OCI-LY1 (cell line): Measurements from ENCODE around the gene ARL16.

ENCODE experiments used
- H2AFZ ChIP-seq: fragments of 200-600 bp; sonication (generic), shearing (Covaris generic); 2 replicates; pipeline ENCODE4 v1.6.0; 2014; ENCODE audit warnings: antibody characterized with exemption, mild to moderate bottlenecking, low read length
- H3F3A ChIP-seq: fragments of 200-600 bp; sonication (generic), shearing (Covaris generic); 2 replicates; pipeline ENCODE4 v1.6.0; 2014; ENCODE audit warnings: mild to moderate bottlenecking, antibody characterized with exemption, low read length, moderate library complexity; ENCODE audit not compliant: insufficient read depth
- H3K27ac ChIP-seq: fragments of 200-600 bp; sonication (generic); 2 replicates; pipeline ENCODE4 v1.5.1; 2014; ENCODE audit warnings: low read length, mixed run types, mild to moderate bottlenecking, low read depth; ENCODE audit not compliant: poor library complexity, severe bottlenecking
- H3K27me3 ChIP-seq: fragments of 200-600 bp; sonication (generic); 2 replicates; pipeline ENCODE4 v1.6.0; 2014; ENCODE audit warnings: antibody characterized with exemption, mild to moderate bottlenecking, low read length, moderate library complexity; ENCODE audit not compliant: insufficient read depth
- H3K36me3 ChIP-seq: fragments of 200-600 bp; sonication (generic); 2 replicates; pipeline ENCODE4 v1.6.1; 2014; ENCODE audit warnings: mild to moderate bottlenecking, antibody characterized with exemption, low read length, moderate library complexity, mixed read lengths; ENCODE audit not compliant: insufficient read depth
- H3K4me1 ChIP-seq: fragments of 200-600 bp; sonication (generic); 2 replicates; pipeline ENCODE4 v1.5.1; 2014; ENCODE audit warnings: mild to moderate bottlenecking, low read length, moderate library complexity; ENCODE audit not compliant: insufficient read depth, severe bottlenecking
- H3K4me2 ChIP-seq: fragments of 200-600 bp; sonication (generic), shearing (Covaris generic); 2 replicates; pipeline ENCODE4 v1.6.1; 2014; ENCODE audit warnings: low read length
- H3K4me3 ChIP-seq: fragments of 200-600 bp; sonication (generic); 2 replicates; pipeline ENCODE4 v1.5.1; 2014; ENCODE audit warnings: low read length, low read depth, mild to moderate bottlenecking, mixed read lengths; ENCODE audit not compliant: poor library complexity, severe bottlenecking
- H3K79me2 ChIP-seq: fragments of 200-600 bp; shearing (Covaris generic); 2 replicates; pipeline ENCODE4 v1.6.1; 2016; ENCODE audit warnings: mixed run types, low read length, mixed read lengths; ENCODE audit not compliant: insufficient read depth
- H3K9ac ChIP-seq: fragments of 200-600 bp; sonication (generic), shearing (Covaris generic); 2 replicates; pipeline ENCODE4 v1.6.1; 2014; ENCODE audit warnings: mild to moderate bottlenecking, low read length, mixed read lengths
- H3K9me2 ChIP-seq: fragments of 200-600 bp; sonication (generic), shearing (Covaris generic); 2 replicates; pipeline ENCODE4 v1.6.1; 2014; ENCODE audit warnings: low read depth, mild to moderate bottlenecking, low read length, mixed read lengths
- H3K9me3 ChIP-seq: fragments of 200-600 bp; shearing (Covaris generic); 2 replicates; pipeline ENCODE4 v1.6.1; 2014; ENCODE audit warnings: low read length, mixed read lengths
- H4K20me1 ChIP-seq: fragments of 200-600 bp; sonication (generic), shearing (Covaris generic); 2 replicates; pipeline ENCODE4 v1.6.0; 2016; ENCODE audit warnings: mild to moderate bottlenecking, low read length; ENCODE audit not compliant: insufficient read depth
- EZH2 ChIP-seq: fragments of 200-600 bp; sonication (generic), shearing (Covaris generic); IDR thresholded peaks from 2 replicates; pipeline ENCODE4 v1.8.0; 2017; ENCODE audit warnings: borderline replicate concordance, mixed run types, mild to moderate bottlenecking, antibody characterized with exemption, low read length, moderate library complexity, mixed read lengths
- TF ChIP-seq, protein P1 (sequence below): fragments of 200-600 bp; sonication (generic), shearing (Covaris generic); IDR thresholded peaks from 2 replicates; pipeline ENCODE4 v1.5.1; 2017; ENCODE audit warnings: mild to moderate bottlenecking, antibody characterized with exemption, low read length, moderate library complexity, mixed read lengths

Gene ARL16

DNA sequence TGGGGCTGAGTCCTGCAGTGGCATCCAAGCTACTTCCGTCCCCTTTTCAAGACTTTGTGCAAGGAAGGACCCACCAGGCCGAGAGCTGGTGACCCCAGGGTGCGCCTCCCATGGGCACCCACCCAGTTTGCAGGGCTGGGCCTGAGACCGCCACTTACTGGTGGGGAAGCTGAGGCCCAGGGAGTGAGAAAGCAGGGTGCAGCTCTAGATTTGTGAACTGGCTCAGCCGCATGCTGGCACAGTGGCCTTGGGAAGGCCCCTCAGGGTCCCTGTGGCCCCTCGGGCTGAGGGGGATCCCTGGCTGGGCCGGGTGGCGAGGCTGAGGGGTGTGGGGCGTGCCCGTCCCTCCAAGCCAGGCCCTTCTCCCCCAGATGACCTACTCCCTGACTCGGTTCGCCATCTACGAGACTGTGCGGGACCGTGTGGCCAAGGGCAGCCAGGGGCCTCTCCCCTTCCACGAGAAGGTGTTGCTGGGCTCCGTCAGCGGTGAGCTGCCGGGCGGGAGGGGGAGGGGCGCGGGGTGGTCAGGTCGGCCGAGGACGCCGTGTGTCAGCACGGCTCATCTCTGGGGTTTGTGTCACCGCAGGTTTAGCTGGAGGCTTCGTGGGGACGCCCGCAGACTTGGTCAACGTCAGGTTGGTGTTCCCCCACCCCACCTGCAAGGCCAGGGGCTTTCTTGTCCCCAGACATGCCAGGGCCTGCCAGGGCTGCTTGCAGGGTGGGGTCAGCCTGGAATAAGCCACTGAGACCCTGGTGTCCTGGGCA, 31.7 kb upstream of the ARL16 start:
- H3F3A ChIP-seq = no peaks in the 10 kb centered on the region
- no peak overlapping the region for H2AFZ ChIP-seq
- TF ChIP-seq, protein P1, sequence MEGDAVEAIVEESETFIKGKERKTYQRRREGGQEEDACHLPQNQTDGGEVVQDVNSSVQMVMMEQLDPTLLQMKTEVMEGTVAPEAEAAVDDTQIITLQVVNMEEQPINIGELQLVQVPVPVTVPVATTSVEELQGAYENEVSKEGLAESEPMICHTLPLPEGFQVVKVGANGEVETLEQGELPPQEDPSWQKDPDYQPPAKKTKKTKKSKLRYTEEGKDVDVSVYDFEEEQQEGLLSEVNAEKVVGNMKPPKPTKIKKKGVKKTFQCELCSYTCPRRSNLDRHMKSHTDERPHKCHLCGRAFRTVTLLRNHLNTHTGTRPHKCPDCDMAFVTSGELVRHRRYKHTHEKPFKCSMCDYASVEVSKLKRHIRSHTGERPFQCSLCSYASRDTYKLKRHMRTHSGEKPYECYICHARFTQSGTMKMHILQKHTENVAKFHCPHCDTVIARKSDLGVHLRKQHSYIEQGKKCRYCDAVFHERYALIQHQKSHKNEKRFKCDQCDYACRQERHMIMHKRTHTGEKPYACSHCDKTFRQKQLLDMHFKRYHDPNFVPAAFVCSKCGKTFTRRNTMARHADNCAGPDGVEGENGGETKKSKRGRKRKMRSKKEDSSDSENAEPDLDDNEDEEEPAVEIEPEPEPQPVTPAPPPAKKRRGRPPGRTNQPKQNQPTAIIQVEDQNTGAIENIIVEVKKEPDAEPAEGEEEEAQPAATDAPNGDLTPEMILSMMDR = no peak
- TF ChIP-seq EZH2 = no peak
- H3K27me3 ChIP-seq = no peaks in the 10 kb centered on the region
- no peak overlapping the region for H3K9ac ChIP-seq
- peaks cover 30% of the 10 kb centered on the region for H3K4me1 ChIP-seq
- H3K9me3 ChIP-seq = no peaks in the 10 kb centered on the region
- H4K20me1 ChIP-seq = no peaks in the 10 kb centered on the region
- no peak overlapping the region for H3K4me2 ChIP-seq
- H3K36me3 ChIP-seq = peaks cover 14% of the 10 kb centered on the region; the same call in 1 of the 2 replicates
- H3K9me2 ChIP-seq = no peaks in the 10 kb centered on the region
- H3K27ac ChIP-seq = no peak overlapping the region
- H3K4me3 ChIP-seq = no peak overlapping the region
- no peaks in the 10 kb centered on the region for H3K79me2 ChIP-seq

DNA sequence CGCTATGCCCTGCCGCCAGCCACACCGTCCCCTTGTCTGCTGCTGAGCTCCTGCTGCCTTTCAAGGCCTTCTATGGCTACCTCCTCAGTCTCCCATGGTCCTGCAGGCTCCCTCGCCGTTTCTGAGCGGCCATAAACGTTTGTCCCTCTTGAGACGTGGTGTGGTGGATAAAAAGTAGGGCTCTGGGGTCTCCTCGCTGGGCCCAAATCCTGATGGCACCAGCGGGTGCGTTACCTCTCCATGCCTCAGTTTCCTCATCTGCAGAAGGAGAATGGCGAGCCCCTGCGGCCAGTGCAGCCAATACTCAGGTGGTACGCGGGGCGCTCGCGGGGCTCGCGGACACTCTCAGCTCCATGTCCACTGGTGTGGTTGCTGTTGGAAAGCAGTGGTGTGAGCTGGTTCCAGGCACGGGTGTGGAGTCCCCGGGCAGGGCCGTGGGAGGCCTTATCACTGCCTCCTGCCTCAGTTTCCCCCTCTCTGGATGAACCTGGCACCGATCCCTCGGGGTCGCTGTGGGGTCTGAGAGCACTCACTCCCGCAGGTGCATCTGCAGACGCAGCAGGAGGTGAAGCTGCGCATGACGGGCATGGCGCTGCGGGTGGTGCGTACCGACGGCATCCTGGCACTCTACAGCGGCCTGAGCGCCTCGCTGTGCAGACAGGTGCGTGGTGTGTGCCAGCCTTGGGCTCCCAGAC, 31.0 kb upstream of the ARL16 start:
- Histone ChIP-seq H2AFZ (no peak overlapping the region), H3K27ac (no peak overlapping the region), H3K36me3 (peaks cover 8% of the 10 kb centered on the region; the same call in 1 of the 2 replicates), H3K4me3 (no peak overlapping the region), H3K9ac (no peak overlapping the region), H3K4me2 (no peak overlapping the region), H3F3A (0 out of 2 replicates have a peak, but pooled peaks cover 4% of the 10 kb centered on the region), H4K20me1 (no peaks in the 10 kb centered on the region), H3K27me3 (no peaks in the 10 kb centered on the region), H3K4me1 (peaks cover 36% of the 10 kb centered on the region), H3K79me2 (no peaks in the 10 kb centered on the region), H3K9me3 (no peaks in the 10 kb centered on the region), H3K9me2 (no peaks in the 10 kb centered on the region)
- TF ChIP-seq EZH2 = no peak
- TF ChIP-seq, protein P1 = no peak

DNA sequence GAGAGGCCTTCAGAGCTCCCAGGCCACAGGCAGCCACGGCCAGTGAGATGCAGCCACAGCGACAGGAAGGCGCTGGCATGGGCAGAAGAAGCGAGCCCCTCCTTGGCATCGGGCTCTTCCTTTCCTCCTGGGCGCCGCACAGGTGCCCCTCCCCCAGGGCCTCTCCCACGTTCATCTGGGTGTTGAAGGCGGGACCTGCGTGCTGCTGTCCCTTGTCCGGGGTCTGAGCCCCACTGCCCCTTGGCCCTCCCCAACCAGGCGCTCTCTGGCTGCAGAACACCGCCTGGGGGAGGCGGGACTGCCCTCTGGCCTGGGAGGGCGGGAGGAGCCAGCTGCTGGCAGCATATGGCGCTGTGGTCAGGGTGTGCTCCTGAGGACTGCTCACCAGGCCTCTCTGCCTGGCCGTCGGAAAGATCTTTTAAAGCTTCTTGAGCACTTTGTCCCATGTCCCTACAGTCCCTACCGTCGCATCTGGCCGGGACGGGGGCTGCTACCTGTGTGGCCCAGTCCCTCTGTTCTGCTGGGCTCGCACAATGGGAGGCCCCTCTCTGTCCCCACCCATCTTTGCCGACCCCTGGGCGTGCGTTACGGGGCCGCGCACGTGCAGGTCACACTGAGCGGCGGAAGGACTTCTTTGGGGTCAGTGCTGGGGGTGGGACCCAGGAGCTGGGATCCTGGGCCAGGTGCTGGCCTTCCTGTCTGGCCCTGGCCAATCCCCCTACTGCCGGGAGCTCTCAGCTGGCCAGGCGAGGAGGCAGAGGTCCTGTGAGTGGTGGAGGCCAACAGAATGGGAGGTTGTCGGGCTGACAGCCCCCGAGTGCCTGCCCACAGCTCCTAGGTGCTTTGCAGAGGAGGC, 30.2 kb upstream of the ARL16 start:
- peak overlapping the region; percentile 92 for H3K4me3 ChIP-seq
- H3F3A ChIP-seq = 0 out of 2 replicates have a peak, but pooled peaks cover 4% of the 10 kb centered on the region
- H3K9ac ChIP-seq = peak overlapping the region; percentile 75; the same call in 1 of the 2 replicates

More for the DNA sequence above, 30.2 kb upstream of the ARL16 start:
- H3K79me2 ChIP-seq = no peaks in the 10 kb centered on the region
- no peak overlapping the region for H3K27ac ChIP-seq
- H3K4me1 ChIP-seq = peaks cover 36% of the 10 kb centered on the region
- H3K27me3 ChIP-seq = no peaks in the 10 kb centered on the region
- H3K36me3 ChIP-seq = peaks cover 5% of the 10 kb centered on the region
- TF ChIP-seq EZH2 = no peak
- TF ChIP-seq, protein P1 = no peak
- peak overlapping the region; percentile 96 for H3K4me2 ChIP-seq
- H2AFZ ChIP-seq = no peak overlapping the region
- no peaks in the 10 kb centered on the region for H3K9me2 ChIP-seq
- H4K20me1 ChIP-seq = no peaks in the 10 kb centered on the region
- no peaks in the 10 kb centered on the region for H3K9me3 ChIP-seq
